Smooth muscle cell of the brain vasculature (primary cell): ENCODE data around the gene NME7.
"Not testable (repeated sequence)": the region's sequence is repeated elsewhere in the genome, so short reads cannot be mapped to it uniquely, and the experiment has no call there.

Experiments
- DNase-seq: peaks from one replicate; pipeline ENCODE4 v3.0.0-alpha.2; 2012; ENCODE audit warnings: low read depth, low spot score

NME7 gene

GRCh38 chr1:169305948-169306347, 61.6 kb downstream of the NME7 start:
- DNase-seq, result no peak

- no peak for DNase-seq
Observed at GRCh38 chr1:169305356-169305755, 62.2 kb downstream of the NME7 start.

- DNase-seq, result no peak
Observed at GRCh38 chr1:169300854-169301253, 66.7 kb downstream of the NME7 start.

GRCh38 chr1:169298441-169298840, 69.2 kb downstream of the NME7 start:
- no peak for DNase-seq

- no peak for DNase-seq
Observed at GRCh38 chr1:169295846-169296245, 71.8 kb downstream of the NME7 start.

GRCh38 chr1:169295425-169295824, 72.2 kb downstream of the NME7 start:
- DNase-seq, result no peak

GRCh38 chr1:169289016-169289415, 78.6 kb downstream of the NME7 start:
- no peak for DNase-seq

- no peak for DNase-seq
Observed at GRCh38 chr1:169288011-169288414, 79.6 kb downstream of the NME7 start.

- no peak for DNase-seq
Observed at GRCh38 chr1:169287280-169287679, 80.3 kb downstream of the NME7 start.

GRCh38 chr1:169281562-169281961, 86.0 kb downstream of the NME7 start:
- DNase-seq, result not testable (repeated sequence)

- no peak for DNase-seq
Observed at GRCh38 chr1:169271098-169271497, 96.5 kb downstream of the NME7 start.

- no peak for DNase-seq
Observed at GRCh38 chr1:169266133-169266532, 101.5 kb downstream of the NME7 start.

- no peak for DNase-seq
Observed at GRCh38 chr1:169263059-169263458, 104.5 kb downstream of the NME7 start.

GRCh38 chr1:169261884-169262283, 105.7 kb downstream of the NME7 start:
- DNase-seq, result no peak

GRCh38 chr1:169260478-169261151, 107.0 kb downstream of the NME7 start:
- no peak for DNase-seq

GRCh38 chr1:169259816-169260215, 107.8 kb downstream of the NME7 start:
- no peak for DNase-seq

- no peak for DNase-seq
Observed at GRCh38 chr1:169250795-169251194, 116.8 kb downstream of the NME7 start.

GRCh38 chr1:169250022-169250421, 117.6 kb downstream of the NME7 start:
- DNase-seq, result no peak

- no peak for DNase-seq
Observed at GRCh38 chr1:169249611-169250010, 118.0 kb downstream of the NME7 start.

GRCh38 chr1:169245706-169246105, 121.9 kb downstream of the NME7 start:
- no peak for DNase-seq

GRCh38 chr1:169240449-169241232, 127.0 kb downstream of the NME7 start:
- no peak for DNase-seq

- no peak for DNase-seq
Observed at GRCh38 chr1:169236880-169237279, 130.7 kb downstream of the NME7 start.

GRCh38 chr1:169236143-169236542, 131.5 kb downstream of the NME7 start:
- no peak for DNase-seq
